Keratinocyte (primary cell): ENCODE data around the gene LAMB1. TPM values are rescaled to one million over a fixed set of nuclear protein-coding genes. Genes with fewer than 3 reads are reported as not detected.

Experiments
- DNase-seq: peaks from one replicate; pipeline ENCODE4 v3.0.0-alpha.2; 2011; ENCODE audit warnings: low read depth, missing footprints, low spot score
- FAIRE-seq: peaks from 2 replicates; lab custom pipeline; 2011; peaks lifted over from hg19 to GRCh38; lab: Jason Lieb, UNC
- H2AFZ ChIP-seq: 2 replicates; pipeline ENCODE4 v1.6.0; 2012; ENCODE audit warnings: low read length, control low read depth, inconsistent platforms; ENCODE audit not compliant: control insufficient read depth
- H3K27ac ChIP-seq: 2 replicates; pipeline ENCODE4 v1.5.1; 2011; ENCODE audit warnings: low read length; ENCODE audit not compliant: control insufficient read depth, insufficient read depth
- H3K27me3 ChIP-seq: 3 replicates; pipeline ENCODE4 v1.6.0; 2011; ENCODE audit warnings: low read length; ENCODE audit not compliant: control insufficient read depth, insufficient read depth; ENCODE audit errors: extremely low read depth
- H3K36me3 ChIP-seq, 2 experiments: 2 replicates in 1 of 2; 3 replicates in 1 of 2; pipeline ENCODE4 v1.5.1; 2011; ENCODE audit warnings: low read length in 2 of 2, mild to moderate bottlenecking in 1 of 2; ENCODE audit not compliant: control insufficient read depth in 2 of 2, insufficient read depth in 2 of 2; ENCODE audit errors: extremely low read depth in 1 of 2
- H3K4me1 ChIP-seq: 3 replicates; pipeline ENCODE4 v1.5.1; 2011; ENCODE audit warnings: low read length; ENCODE audit not compliant: control insufficient read depth, insufficient read depth; ENCODE audit errors: extremely low read depth
- H3K4me2 ChIP-seq: 3 replicates; pipeline ENCODE4 v1.6.0; 2011; ENCODE audit warnings: low read depth, low read length; ENCODE audit not compliant: control insufficient read depth, insufficient read depth; ENCODE audit errors: extremely low read depth
- H3K4me3 ChIP-seq, 3 experiments: fragments of 200-600 bp in 1 of 3; sonication (generic) in 1 of 3; 2 replicates in 2 of 3; 3 replicates in 1 of 3; pipeline ENCODE4 v1.5.1; 2011 to 2016; ENCODE audit warnings: low read length in 3 of 3, mild to moderate bottlenecking in 3 of 3, control low read depth in 2 of 3, inconsistent platforms in 1 of 3, low read depth in 1 of 3, mixed read lengths in 1 of 3, mixed run types in 1 of 3, moderate library complexity in 1 of 3; ENCODE audit not compliant: control insufficient read depth in 2 of 3, insufficient read depth in 2 of 3; ENCODE audit errors: extremely low read depth in 1 of 3
- H3K79me2 ChIP-seq: 2 replicates; pipeline ENCODE4 v1.6.0; 2012; ENCODE audit warnings: low read length; ENCODE audit not compliant: control insufficient read depth, insufficient read depth
- H3K9ac ChIP-seq: 3 replicates; pipeline ENCODE4 v1.6.0; 2011; ENCODE audit warnings: low read length; ENCODE audit not compliant: control insufficient read depth, insufficient read depth; ENCODE audit errors: extremely low read depth
- H3K9me1 ChIP-seq: 3 replicates; pipeline ENCODE4 v1.6.0; 2011; ENCODE audit warnings: low read length; ENCODE audit not compliant: control insufficient read depth, insufficient read depth; ENCODE audit errors: extremely low read depth
- H3K9me3 ChIP-seq: 2 replicates; pipeline ENCODE4 v1.5.1; 2012; ENCODE audit warnings: low read depth, low read length; ENCODE audit not compliant: control insufficient read depth
- H4K20me1 ChIP-seq: 3 replicates; pipeline ENCODE4 v1.6.0; 2011; ENCODE audit warnings: low read length; ENCODE audit not compliant: control insufficient read depth, insufficient read depth; ENCODE audit errors: extremely low read depth
- CTCF ChIP-seq, 3 experiments: IDR thresholded peaks in 1 of 3; conservative IDR thresholded peaks in 1 of 3; optimal IDR thresholded peaks in 1 of 3; 2 replicates in 2 of 3; 3 replicates in 1 of 3; pipeline versions ENCODE3 to v1.5.1; 2011; ENCODE audit warnings: low read length in 3 of 3, mild to moderate bottlenecking in 3 of 3, moderate library complexity in 2 of 3, control low read depth in 1 of 3, inconsistent platforms in 1 of 3; ENCODE audit not compliant: insufficient read depth in 2 of 3; ENCODE audit errors: extremely low read depth in 1 of 3
- EZH2 ChIP-seq: IDR thresholded peaks from one replicate; pipeline ENCODE4 v1.6.1; 2012; ENCODE audit warnings: inconsistent platforms, mild to moderate bottlenecking, low read length, moderate library complexity
- dilution Hi-C: fragments of 300-500 bp; cut with MboI; formaldehyde crosslinking; loops from one replicate; pipeline ENCODE4 v1.7.0; 2020; ENCODE audit warnings: low sequenced_read_pairs; ENCODE audit not compliant: extremely low pct_ligation_motif_present
- polyA plus RNA-seq, 5 experiments: library from polyadenylated mRNA; depleted of rRNA in 3 of 5; stranded (reverse) in 3 of 5; stranded (forward) in 1 of 5; unstranded in 1 of 5; fragments of >200 nt; gene quantifications; 1 replicate in 1 of 5; 2 replicates in 3 of 5; 3 replicates in 1 of 5; pipeline versions ENCODE4 v1.2.1 to v1.2.3, GENCODE V29; 2011 to 2012; ENCODE audit warnings: missing spikeins in 2 of 5, low read depth in 1 of 5, low replicate concordance in 1 of 5

LAMB1 gene
- polyA plus RNA-seq, 1 donor (not counting 4 experiments of a cell fraction or from before 2014, with no cell fraction given): 97.9 TPM

DNA sequence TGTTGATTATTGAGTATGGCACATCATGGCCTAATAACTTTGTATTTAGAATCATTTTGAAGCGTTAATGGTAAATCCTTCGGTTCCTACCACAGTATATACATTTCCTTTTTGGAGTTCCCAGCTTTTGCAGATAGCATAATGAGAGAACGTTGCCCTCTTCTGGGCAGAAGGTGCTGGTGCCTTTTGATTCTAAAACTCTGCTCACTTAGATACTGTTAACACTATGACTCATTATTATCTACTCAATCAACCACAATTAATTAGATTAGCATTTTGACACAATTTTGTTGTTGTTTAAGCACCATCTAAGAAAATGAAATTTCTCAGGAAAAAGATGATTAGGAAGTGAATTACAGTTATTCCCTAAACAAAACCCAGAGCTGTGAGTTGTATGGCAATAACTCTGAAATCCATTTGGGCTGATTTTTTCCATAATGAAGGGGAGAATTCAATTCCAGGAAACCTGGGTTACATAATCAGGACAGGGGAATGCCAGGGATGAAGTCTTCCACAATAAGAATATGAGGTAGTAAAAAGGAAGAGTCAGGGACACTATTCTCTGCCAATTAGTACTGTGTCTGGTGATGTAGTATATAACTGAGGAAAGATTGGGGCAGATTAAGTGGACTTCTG lies 123.4 kb downstream of the LAMB1 start:
- Histone ChIP-seq H3K4me2 (no peak overlapping the region), H3K4me3 (no peak overlapping the region), H3K79me2 (no peaks in the 10 kb centered on the region), H3K36me3 (no peaks in the 10 kb centered on the region), H3K9ac (no peak overlapping the region), H3K4me1 (peaks cover 7% of the 10 kb centered on the region), H2AFZ (no peak overlapping the region), H3K9me3 (no peaks in the 10 kb centered on the region), H4K20me1 (no peaks in the 10 kb centered on the region), H3K9me1 (no peaks in the 10 kb centered on the region), H3K27ac (no peak overlapping the region), H3K27me3 (no peaks in the 10 kb centered on the region)
- TF ChIP-seq EZH2 (no peak), CTCF (optimal IDR thresholded peaks at IDR 0.05 in 1 of 3, IDR thresholded peaks at IDR 0.05 in 1 of 3, conservative IDR thresholded peaks at IDR 0.05 in 1 of 3; ENCODE audit: extremely low read depth in 1 of 3, insufficient read depth in 2 of 3, low read length in 3 of 3) (peak; percentile 46 to 74 (median 68))
- DNase-seq: no peak
- peak; percentile 86 for FAIRE-seq
- dilution Hi-C loops: no loop called here

- Histone ChIP-seq H3K4me3 (no peak overlapping the region), H3K9me3 (no peaks in the 10 kb centered on the region), H3K27me3 (no peaks in the 10 kb centered on the region), H3K27ac (no peak overlapping the region), H2AFZ (no peak overlapping the region), H3K79me2 (no peaks in the 10 kb centered on the region), H4K20me1 (no peaks in the 10 kb centered on the region), H3K4me2 (no peak overlapping the region), H3K36me3 (no peaks in the 10 kb centered on the region), H3K4me1 (peaks cover 3% of the 10 kb centered on the region), H3K9ac (no peak overlapping the region), H3K9me1 (no peaks in the 10 kb centered on the region)
- no peak for TF ChIP-seq EZH2
- no peak for TF ChIP-seq CTCF (optimal IDR thresholded peaks at IDR 0.05 in 1 of 3, IDR thresholded peaks at IDR 0.05 in 1 of 3, conservative IDR thresholded peaks at IDR 0.05 in 1 of 3; ENCODE audit: extremely low read depth in 1 of 3, insufficient read depth in 2 of 3, low read length in 3 of 3)
- no peak for FAIRE-seq
- dilution Hi-C loops: no loop called here
- no peak for DNase-seq
Measured at GRCh38 chr7:107878636-107879035, 124.3 kb downstream of the LAMB1 start.
